8988T (cell line): ENCODE results near the gene ZNF382.
"Not testable (repeated sequence)": the region's sequence is repeated elsewhere in the genome, so short reads cannot be mapped to it uniquely, and the experiment has no call there.

Experiments
- DNase-seq: peaks from one replicate; pipeline ENCODE4 v3.0.0; 2011

The ZNF382 gene

GRCh38 chr19:36605101-36605876 is at the start of gene ZNF382:
ZNF382 (plus strand) TSS chr19:36605313; CDS start chr19:36609915, 4,602 bp downstream.
- DNase-seq: peak; percentile 34

DNA sequence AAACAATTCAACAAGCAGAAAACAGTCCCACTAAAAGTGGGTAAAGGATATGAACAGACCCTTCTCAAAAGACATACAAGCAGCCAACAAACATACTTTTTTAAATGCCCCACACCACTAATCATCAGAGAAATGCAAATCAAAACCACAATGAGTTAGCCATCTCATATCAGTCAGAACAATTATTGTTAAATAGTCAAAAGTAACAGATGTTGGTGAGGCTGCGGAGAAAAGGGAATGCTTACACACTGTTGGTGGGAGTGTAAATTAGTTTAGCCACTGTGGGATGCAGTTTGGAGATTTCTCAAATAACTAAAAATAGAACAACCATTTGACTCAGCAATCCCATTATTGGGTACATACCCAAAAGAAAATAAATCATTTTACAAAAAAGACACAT is 40.7 kb upstream of the ZNF382 start:
- no peak for DNase-seq

DNA sequence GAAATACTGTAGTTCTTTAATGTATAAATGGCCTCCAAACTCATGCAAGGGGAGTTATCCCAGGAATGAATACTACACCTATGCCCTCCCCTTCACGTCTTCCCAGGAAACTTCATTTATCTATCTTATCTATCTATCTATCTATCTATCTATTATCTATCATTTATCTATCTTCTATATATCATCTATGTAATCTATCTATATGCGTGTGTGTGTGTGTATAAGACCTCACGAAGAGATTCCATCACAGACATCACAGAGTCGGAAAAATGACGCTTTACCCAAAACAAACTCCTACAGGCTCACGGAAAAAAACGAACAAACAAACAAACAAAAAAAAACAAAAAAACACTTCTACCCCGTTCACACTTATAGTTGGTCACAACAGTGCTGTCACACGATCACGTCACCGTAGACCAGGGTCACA is 32.5 kb upstream of the ZNF382 start:
- DNase-seq: no peak

- DNase-seq: peak; percentile 93
These were observed 31.9 kb upstream of the ZNF382 start, which contains the start of gene ZNF529 for GRCh38 chr19:36573020-36573894. ZNF529 (minus strand) TSS chr19:36573292; CDS start chr19:36572346, 946 bp downstream.

GRCh38 chr19:36573895-36574720 is 31.0 kb upstream of the ZNF382 start:
- no peak for DNase-seq

GRCh38 chr19:36574741-36575140 is 30.4 kb upstream of the ZNF382 start:
- DNase-seq: no peak

DNA sequence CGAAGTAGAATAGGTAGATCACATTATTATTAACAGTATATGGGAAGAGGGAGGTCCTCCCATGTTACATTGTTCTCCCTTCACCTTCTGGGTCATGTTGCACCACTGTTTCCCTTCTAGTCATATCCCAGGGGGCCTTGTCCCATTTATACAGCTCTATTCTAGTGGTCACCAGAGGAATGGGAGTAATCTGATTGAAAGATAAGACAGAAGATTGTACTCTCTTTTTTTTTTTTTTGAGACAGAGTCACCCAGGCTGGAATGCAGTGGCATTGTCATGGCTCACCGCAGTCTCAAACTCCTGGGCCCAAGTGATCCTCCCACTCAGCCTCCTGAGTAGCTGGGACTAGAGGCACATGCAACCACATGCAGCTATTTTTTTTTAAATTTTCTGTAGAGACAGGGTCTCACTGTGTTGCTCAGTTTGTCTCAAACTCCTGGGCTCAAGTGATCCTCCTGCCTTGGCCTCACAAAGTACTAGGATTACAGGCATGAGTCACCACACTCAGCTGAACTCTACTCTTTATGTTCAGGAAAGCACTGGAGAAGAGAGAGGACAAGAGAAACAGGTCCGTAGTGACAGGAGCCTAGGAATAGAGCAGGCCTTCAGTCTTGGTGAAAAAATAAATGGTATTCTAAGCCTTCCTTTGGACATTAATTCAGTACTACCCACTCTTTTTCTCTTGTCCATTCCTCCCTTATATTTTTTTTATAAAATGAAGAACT is 27.7 kb upstream of the ZNF382 start:
- no peak for DNase-seq

DNA sequence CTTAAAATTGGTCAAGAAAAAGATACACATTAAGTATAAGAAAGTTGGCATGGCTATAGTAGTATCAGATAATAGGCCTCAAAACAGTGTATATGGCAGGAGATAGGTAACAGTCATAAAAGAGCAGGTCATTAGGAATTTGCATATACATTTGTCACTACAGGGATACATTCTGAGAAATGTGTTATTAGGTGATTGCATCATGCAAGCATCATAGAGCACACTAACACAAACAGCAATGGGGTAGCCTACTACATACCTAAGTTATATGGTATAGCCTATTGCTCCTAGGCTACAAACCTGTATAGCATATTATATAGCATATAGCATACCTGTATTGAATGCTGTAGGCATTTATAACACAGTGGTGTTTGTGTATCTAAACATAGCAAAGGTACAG is 25.9 kb upstream of the ZNF382 start:
- DNase-seq: no peak

- DNase-seq: not testable (repeated sequence)
These were observed 2.4 kb upstream of the ZNF382 start for GRCh38 chr19:36602681-36603080.

GRCh38 chr19:36604656-36605100 is 435 bp upstream of the ZNF382 start:
- DNase-seq: peak; percentile 26

GRCh38 chr19:36605877-36606478 is 865 bp downstream of the ZNF382 start:
- DNase-seq: no peak

- DNase-seq: no peak
These were observed 21.9 kb downstream of the ZNF382 start for GRCh38 chr19:36627057-36627456.

- no peak for DNase-seq
These were observed 30.2 kb downstream of the ZNF382 start for GRCh38 chr19:36635342-36635741.

- no peak for DNase-seq
These were observed 33.9 kb downstream of the ZNF382 start for GRCh38 chr19:36638862-36639510.

DNA sequence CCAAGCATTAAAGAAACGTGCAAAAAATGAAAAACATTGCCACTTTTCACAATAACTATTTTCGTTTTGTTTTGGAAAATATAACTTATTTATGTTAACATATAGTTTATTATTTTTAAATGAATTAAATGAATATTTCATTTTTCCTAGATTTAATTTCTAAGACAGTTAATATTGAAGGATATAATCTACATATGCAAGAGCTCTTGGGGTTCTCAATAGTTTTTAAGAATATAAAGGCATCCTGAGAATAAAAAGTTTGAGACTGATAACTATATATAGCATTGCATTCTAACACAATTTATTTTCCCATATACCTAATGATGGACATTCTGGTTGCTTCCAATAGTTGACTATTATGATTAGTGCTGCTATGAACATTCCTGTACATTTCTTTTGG is 41.6 kb downstream of the ZNF382 start:
- no peak for DNase-seq

GRCh38 chr19:36652958-36653357 is 47.8 kb downstream of the ZNF382 start:
- DNase-seq: no peak

GRCh38 chr19:36665832-36666231 is 60.7 kb downstream of the ZNF382 start:
- no peak for DNase-seq

- DNase-seq: no peak
These were observed 63.5 kb downstream of the ZNF382 start for GRCh38 chr19:36668646-36669045.

DNA sequence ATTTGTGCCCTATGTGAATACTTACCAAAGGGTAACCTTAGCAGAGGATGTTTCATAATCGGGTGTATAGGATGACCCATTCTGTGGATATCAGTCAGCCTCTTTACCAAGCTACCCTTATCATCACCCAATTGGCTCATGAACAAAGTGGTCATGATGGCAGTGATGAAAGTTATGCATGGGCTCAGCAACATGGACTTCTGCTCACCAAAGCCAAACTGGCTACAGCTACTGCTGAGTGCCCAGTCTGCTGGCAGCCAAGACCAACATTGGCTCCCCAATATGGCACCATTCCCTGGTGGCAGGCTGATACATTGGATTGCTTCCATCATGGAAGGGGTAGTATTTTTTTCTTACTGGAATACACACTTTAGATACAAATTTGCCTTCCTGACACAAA is 67.3 kb downstream of the ZNF382 start:
- DNase-seq: no peak

- no peak for DNase-seq
These were observed 69.1 kb downstream of the ZNF382 start for GRCh38 chr19:36674201-36674600.

DNA sequence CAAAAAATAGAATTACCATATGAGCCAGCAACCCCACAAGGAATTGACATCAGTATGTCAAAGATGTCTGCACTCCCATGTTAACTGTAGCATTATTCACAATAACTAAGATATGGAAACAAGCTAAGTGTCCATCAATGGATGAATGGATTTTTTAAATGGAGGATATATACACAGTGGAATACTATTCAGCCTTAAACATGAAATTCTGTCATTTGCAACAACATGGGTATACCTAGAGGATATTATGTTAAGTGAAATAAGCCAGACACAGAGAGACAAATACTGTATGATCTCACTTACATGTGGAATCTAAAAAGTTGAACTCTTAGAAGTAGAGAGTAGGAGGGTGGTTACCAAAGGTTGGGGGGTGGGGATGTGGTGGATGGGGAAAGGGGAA is 74.3 kb downstream of the ZNF382 start:
- no peak for DNase-seq
